Activated CD8-positive, alpha-beta T cell treated with anti-CD3 and anti-CD28 coated beads for 36 hours (primary cell): ENCODE results near the gene S1PR4. TPM values are rescaled to one million over a fixed set of nuclear protein-coding genes. Genes with fewer than 3 reads are reported as not detected.
"Not testable (repeated sequence)": the region's sequence is repeated elsewhere in the genome, so short reads cannot be mapped to it uniquely, and the experiment has no call there.

ENCODE experiments used
- ATAC-seq: fragments of 200-7000 bp; cut with Tn5 transposase; one replicate; pipeline ENCODE4 v1.10.0; 2021; ENCODE audit warnings: mild to moderate bottlenecking, moderate library complexity
- CTCF ChIA-PET: fragments of 350-600 bp; sonication (Branson Sonifier 250); formaldehyde crosslinking; loops from one replicate; lab custom pipeline; 2021; ENCODE audit warnings: antibody characterized with exemption; lab: Charles Lee
- POLR2A ChIA-PET: fragments of 350-600 bp; sonication (Branson Sonifier 250); formaldehyde crosslinking; loops from one replicate; lab custom pipeline; 2021; ENCODE audit warnings: antibody characterized with exemption; lab: Charles Lee
- DNase-seq: peaks from one replicate; pipeline ENCODE4 v3.0.0-alpha.2; 2020
- H3K27ac Mint-ChIP-seq: one replicate; pipeline ENCODE4 v1.8.0; 2021; ENCODE audit warnings: mild to moderate bottlenecking, mixed read lengths
- H3K27me3 Mint-ChIP-seq: one replicate; pipeline ENCODE4 v1.8.0; 2021; ENCODE audit warnings: mixed read lengths
- H3K36me3 Mint-ChIP-seq: one replicate; pipeline ENCODE4 v1.8.0; 2021; ENCODE audit warnings: low read depth, mixed read lengths
- H3K4me1 Mint-ChIP-seq: one replicate; pipeline ENCODE4 v1.8.0; 2021; ENCODE audit warnings: low read depth, mixed read lengths
- H3K4me3 Mint-ChIP-seq: one replicate; pipeline ENCODE4 v1.8.0; 2021; ENCODE audit warnings: mild to moderate bottlenecking, moderate library complexity, mixed read lengths
- H3K9me3 Mint-ChIP-seq: one replicate; pipeline ENCODE4 v1.8.0; 2021; ENCODE audit warnings: mixed read lengths
- intact Hi-C: fragments of 100-400 bp; cut with micrococcal nuclease; formaldehyde crosslinking; loops from one replicate; pipeline ENCODE4 v1.10.0; 2022
- total RNA-seq, 2 experiments: library from RNA; stranded (reverse); gene quantifications; one replicate each; pipeline ENCODE4 v1.2.3, GENCODE V29; 2021
- TF ChIP-seq, protein P1 (sequence below): fragments of 200-600 bp; IDR thresholded peaks from one replicate; pipeline ENCODE4 v1.8.0; 2022; ENCODE audit warnings: antibody characterized with exemption, mild to moderate bottlenecking

Gene S1PR4
- total RNA-seq, 2 experiments from 2014 or later, result 48.5 to 51.9 TPM

DNA sequence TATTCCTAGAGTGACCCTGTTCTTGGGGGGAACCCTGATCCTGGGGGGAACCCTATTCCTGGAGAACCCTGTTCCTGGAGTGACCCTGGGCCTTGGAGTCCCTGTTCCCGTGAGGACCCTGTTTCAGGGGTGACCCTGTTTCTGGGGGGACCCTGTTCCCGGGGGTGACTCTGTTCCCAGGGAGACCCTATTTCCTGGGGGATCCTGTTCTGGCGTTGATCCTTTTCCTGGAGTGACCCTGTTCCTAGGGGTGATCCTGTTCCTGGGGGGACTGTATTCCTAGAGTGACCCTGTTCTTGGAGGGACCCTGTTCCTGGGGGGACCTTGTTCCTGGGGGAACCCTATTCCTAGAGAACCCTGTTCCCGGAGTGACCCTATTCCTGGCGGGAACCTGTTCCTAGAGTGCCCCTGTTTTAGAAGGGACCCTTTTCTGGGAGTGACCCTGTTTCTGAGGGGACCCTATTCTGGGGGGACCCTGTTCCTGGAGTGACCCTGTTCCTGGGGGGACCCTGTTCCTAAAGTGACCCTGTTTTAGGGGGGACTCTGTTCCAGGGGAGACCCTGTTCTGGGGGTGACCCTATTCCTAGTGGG, 27.7 kb upstream of the S1PR4 start:
- intact Hi-C loops, result no loop called here
- H3K27me3 Mint-ChIP-seq, result no peaks in the 10 kb centered on the region
- ATAC-seq (no peak), DNase-seq (no peak)
- POLR2A ChIA-PET, result no interaction called here
- H3K4me3 Mint-ChIP-seq, result no peak overlapping the region
- TF ChIP-seq, protein P1, sequence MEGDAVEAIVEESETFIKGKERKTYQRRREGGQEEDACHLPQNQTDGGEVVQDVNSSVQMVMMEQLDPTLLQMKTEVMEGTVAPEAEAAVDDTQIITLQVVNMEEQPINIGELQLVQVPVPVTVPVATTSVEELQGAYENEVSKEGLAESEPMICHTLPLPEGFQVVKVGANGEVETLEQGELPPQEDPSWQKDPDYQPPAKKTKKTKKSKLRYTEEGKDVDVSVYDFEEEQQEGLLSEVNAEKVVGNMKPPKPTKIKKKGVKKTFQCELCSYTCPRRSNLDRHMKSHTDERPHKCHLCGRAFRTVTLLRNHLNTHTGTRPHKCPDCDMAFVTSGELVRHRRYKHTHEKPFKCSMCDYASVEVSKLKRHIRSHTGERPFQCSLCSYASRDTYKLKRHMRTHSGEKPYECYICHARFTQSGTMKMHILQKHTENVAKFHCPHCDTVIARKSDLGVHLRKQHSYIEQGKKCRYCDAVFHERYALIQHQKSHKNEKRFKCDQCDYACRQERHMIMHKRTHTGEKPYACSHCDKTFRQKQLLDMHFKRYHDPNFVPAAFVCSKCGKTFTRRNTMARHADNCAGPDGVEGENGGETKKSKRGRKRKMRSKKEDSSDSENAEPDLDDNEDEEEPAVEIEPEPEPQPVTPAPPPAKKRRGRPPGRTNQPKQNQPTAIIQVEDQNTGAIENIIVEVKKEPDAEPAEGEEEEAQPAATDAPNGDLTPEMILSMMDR, result no peak
- no peak overlapping the region for H3K27ac Mint-ChIP-seq
- no peaks in the 10 kb centered on the region for H3K9me3 Mint-ChIP-seq
- peaks cover 14% of the 10 kb centered on the region for H3K36me3 Mint-ChIP-seq
- peaks cover 10% of the 10 kb centered on the region for H3K4me1 Mint-ChIP-seq
- CTCF ChIA-PET, result interaction anchor here (0.8 to 1.3 kb wide), 2 partner anchors 13 to 42 kb away, joined by 3 to 4 read pairs; no protein-coding TSS in a partner anchor

DNA sequence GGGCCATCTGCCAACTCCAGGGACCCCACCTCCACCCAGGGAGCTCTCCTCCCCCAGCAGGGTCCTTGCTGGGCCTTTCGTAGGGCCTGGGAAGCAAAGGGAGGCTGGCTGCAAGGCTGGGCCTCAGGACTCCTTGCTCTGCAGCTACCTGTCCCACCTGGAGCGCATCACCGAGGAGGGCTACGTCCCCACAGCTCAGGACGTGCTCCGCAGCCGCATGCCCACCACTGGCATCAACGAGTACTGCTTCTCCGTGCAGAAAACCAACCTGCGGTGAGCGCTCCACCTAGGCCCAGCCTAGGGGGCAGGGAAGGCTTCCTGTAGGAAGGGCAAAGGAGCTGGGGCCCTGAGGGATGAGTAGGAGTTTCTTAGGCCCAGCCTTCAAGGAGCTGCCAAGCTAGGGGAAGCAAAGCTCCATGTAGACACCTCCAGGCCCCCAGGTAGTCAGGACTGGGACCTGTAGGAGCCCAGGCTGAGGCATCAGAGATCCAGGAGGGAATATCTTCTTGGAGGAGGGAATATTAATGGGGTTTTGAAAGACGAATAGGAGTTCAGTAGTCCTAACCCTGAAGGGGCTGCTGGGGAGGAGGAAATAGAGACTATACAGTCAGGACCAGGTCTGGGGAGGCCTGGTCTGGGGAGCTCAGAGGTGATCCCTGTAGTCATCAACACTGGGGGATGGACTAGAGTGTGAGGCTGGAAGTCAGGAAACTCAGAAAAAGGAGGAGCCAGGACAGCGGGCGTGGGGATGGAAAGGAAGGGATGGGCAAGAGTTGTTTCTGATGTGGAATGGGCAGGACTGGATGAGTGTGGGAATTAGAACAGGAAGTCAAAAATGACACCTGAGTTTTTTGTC, 26.8 kb upstream of the S1PR4 start:
- H3K27ac Mint-ChIP-seq, result no peak overlapping the region
- H3K9me3 Mint-ChIP-seq, result no peaks in the 10 kb centered on the region
- H3K4me3 Mint-ChIP-seq, result no peak overlapping the region
- intact Hi-C loops, result no loop called here
- CTCF ChIA-PET, result interaction anchor here (0.8 to 1.7 kb wide), 5 partner anchors 11 to 43 kb away, joined by 3 to 6 read pairs (median 3); no protein-coding TSS in a partner anchor
- H3K27me3 Mint-ChIP-seq, result no peaks in the 10 kb centered on the region
- H3K36me3 Mint-ChIP-seq, result peaks cover 19% of the 10 kb centered on the region
- peaks cover 6% of the 10 kb centered on the region for H3K4me1 Mint-ChIP-seq
- no peak for ATAC-seq
- TF ChIP-seq, protein P1, result no peak
- no peak for DNase-seq
- POLR2A ChIA-PET, result no interaction called here

- Mint-ChIP-seq H3K4me3 (no peak overlapping the region), H3K27me3 (no peaks in the 10 kb centered on the region), H3K9me3 (no peaks in the 10 kb centered on the region), H3K36me3 (peaks cover 22% of the 10 kb centered on the region), H3K27ac (no peak overlapping the region), H3K4me1 (peaks cover 5% of the 10 kb centered on the region)
- DNase-seq (no peak), ATAC-seq (no peak)
- CTCF ChIA-PET, result interaction anchor here (0.7 to 1.7 kb wide), 4 partner anchors 10 to 77 kb away, joined by 3 to 6 read pairs (median 3); no protein-coding TSS in a partner anchor
- TF ChIP-seq, protein P1, result no peak
- POLR2A ChIA-PET, result no interaction called here
- intact Hi-C loops, result no loop called here
These were observed 26.2 kb upstream of the S1PR4 start for GRCh38 chr19:3152419-3152780.

DNA sequence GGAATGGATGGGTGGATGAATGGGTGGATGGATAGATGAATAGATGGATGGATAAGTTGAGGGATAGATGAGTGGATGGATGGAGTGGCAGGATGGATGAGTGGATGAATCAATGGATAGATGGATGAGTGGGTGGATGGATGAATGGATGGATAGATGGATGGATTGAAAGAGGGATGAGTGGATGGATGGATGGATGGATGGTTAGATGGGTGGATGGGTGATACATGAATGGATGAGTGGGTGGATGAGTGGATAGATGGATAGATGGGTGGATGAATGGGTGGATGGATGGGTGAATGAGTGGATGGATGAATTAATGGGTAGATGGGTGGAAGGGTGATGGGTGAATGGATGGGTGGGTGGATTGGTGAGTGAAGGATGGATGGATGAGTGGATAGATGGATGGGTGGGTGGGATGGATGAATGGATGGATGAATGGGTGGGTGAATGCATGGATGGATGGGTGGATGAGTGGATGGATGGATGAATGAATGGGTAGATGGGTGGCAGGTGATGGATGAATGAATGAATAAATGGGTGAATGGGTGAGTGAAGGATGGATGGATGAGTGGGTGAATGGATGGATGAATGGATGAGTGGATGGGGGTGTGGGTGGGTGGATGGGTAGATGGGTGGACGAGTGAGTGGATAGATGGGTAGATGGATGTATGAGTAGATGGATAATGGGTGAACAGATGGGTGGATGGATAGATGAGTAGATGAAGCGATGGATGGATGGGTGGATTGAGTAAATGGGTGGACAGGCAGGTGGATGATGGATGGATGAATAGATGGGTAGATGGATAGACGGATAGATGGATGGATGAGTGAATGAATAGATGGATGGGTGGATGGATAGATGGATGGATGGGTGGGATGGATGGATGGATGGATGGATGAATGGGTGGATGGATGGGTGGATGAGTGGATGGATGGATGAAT, 25.0 kb upstream of the S1PR4 start:
- ChIA-PET CTCF (interaction anchor here (0.8 to 1.7 kb wide), 3 partner anchors 9 to 78 kb away, joined by 3 to 6 read pairs (median 3); no protein-coding TSS in a partner anchor), POLR2A (no interaction called here)
- H3K4me1 Mint-ChIP-seq, result peaks cover 5% of the 10 kb centered on the region

GRCh38 chr19:3154447-3154846, 24.1 kb upstream of the S1PR4 start:
- intact Hi-C loops, H3K9me3 Mint-ChIP-seq, H3K27me3 Mint-ChIP-seq, ATAC-seq, H3K4me1 Mint-ChIP-seq, H3K27ac Mint-ChIP-seq, CTCF ChIA-PET, H3K4me3 Mint-ChIP-seq, DNase-seq: not testable (repeated sequence)
- H3K36me3 Mint-ChIP-seq, result peaks cover 22% of the 10 kb centered on the region
- POLR2A ChIA-PET, result interaction anchor here (1.7 to 1.8 kb wide), 2 partner anchors 25 to 30 kb away, joined by 5 read pairs; no protein-coding TSS in a partner anchor

More for the DNA sequence above, 25.0 kb upstream of the S1PR4 start:
- Mint-ChIP-seq H3K27ac (no peak overlapping the region), H3K36me3 (peaks cover 27% of the 10 kb centered on the region), H3K4me3 (no peak overlapping the region), H3K27me3 (no peaks in the 10 kb centered on the region), H3K9me3 (no peaks in the 10 kb centered on the region)
- DNase-seq, result no peak
- TF ChIP-seq, protein P1, result no peak
- intact Hi-C loops, result no loop called here
- ATAC-seq, result no peak
